Measurements from ENCODE around the gene MKLN1.

DNA sequence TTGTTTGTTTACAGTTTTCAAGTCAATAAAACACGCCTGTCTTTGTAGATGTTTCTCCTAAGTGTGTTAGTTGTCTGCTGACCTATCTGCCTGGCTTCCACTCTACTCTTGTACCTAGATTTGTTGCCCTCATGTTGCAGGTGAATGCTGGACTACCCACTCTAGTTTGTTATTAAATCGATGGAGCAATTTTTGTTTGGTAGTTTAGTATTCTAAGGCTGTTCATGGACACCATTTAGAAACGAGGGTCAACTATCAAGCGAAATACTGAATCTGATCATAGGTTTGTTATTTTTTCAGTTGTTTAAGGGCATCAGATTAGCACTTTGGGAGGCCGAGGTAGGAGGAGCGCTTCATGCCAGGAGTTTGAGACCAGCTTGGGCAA, 29.1 kb upstream of the MKLN1 start:
- TF ChIP-seq, protein P1, sequence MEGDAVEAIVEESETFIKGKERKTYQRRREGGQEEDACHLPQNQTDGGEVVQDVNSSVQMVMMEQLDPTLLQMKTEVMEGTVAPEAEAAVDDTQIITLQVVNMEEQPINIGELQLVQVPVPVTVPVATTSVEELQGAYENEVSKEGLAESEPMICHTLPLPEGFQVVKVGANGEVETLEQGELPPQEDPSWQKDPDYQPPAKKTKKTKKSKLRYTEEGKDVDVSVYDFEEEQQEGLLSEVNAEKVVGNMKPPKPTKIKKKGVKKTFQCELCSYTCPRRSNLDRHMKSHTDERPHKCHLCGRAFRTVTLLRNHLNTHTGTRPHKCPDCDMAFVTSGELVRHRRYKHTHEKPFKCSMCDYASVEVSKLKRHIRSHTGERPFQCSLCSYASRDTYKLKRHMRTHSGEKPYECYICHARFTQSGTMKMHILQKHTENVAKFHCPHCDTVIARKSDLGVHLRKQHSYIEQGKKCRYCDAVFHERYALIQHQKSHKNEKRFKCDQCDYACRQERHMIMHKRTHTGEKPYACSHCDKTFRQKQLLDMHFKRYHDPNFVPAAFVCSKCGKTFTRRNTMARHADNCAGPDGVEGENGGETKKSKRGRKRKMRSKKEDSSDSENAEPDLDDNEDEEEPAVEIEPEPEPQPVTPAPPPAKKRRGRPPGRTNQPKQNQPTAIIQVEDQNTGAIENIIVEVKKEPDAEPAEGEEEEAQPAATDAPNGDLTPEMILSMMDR (IDR thresholded peaks at IDR 0.05) = no peak
- TF ChIP-seq POLR2A (IDR thresholded peaks at IDR 0.05) = peak in 1 of 3 donors; percentile 18
